Fibroblast of villous mesenchyme (primary cell): Measurements from ENCODE around the gene GNB1. TPM values are rescaled to one million over a fixed set of nuclear protein-coding genes. Genes with fewer than 3 reads are reported as not detected.
A peak's percentile ranks its signal among the peaks of the same experiment; 100 is the strongest.

Experiments
- DNase-seq: peaks from one replicate; pipeline ENCODE4 v3.0.0-alpha.2; 2010; ENCODE audit warnings: low read depth
- H3K4me3 ChIP-seq: 2 replicates; pipeline ENCODE4 v1.5.1; 2011; ENCODE audit warnings: low read depth, mild to moderate bottlenecking, low read length
- total RNA-seq: library from RNA; depleted of rRNA; stranded (reverse); fragments of >200 nt; gene quantifications from 2 replicates; pipeline ENCODE4 v1.2.3, GENCODE V29; 2012
- TF ChIP-seq, protein P1 (sequence below): IDR thresholded peaks from 2 replicates; pipeline ENCODE4 v1.5.1; 2012; ENCODE audit warnings: low read depth, mild to moderate bottlenecking, low read length; ENCODE audit not compliant: insufficient read depth

Gene GNB1
- total RNA-seq, 1 donor = 124 TPM

DNA sequence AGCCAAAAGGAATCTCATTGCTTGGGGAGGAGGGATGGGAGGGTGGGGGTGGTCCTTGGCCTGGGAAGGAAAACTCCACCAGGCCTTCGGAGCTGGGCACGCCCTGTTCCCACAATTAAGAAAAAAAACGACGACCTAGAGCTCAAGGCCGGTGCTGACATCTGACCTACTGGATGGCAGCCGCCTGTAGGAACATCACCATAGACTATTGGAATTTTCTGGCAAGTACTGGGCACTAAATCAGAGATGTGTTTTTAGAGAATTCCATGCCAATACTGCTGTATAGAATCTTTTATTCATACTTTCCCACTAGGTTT lies 113.3 kb downstream of the GNB1 start:
- DNase-seq = peak; percentile 73
- TF ChIP-seq, protein P1, sequence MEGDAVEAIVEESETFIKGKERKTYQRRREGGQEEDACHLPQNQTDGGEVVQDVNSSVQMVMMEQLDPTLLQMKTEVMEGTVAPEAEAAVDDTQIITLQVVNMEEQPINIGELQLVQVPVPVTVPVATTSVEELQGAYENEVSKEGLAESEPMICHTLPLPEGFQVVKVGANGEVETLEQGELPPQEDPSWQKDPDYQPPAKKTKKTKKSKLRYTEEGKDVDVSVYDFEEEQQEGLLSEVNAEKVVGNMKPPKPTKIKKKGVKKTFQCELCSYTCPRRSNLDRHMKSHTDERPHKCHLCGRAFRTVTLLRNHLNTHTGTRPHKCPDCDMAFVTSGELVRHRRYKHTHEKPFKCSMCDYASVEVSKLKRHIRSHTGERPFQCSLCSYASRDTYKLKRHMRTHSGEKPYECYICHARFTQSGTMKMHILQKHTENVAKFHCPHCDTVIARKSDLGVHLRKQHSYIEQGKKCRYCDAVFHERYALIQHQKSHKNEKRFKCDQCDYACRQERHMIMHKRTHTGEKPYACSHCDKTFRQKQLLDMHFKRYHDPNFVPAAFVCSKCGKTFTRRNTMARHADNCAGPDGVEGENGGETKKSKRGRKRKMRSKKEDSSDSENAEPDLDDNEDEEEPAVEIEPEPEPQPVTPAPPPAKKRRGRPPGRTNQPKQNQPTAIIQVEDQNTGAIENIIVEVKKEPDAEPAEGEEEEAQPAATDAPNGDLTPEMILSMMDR = no peak

GRCh38 chr1:1776672-1777582 lies 114.0 kb downstream of the GNB1 start:
- DNase-seq = no peak
- H3K4me3 ChIP-seq = peak overlapping the region; percentile 80
- TF ChIP-seq, protein P1 = no peak

More for the DNA sequence above, 113.3 kb downstream of the GNB1 start:
- peak overlapping the region; percentile 80 for H3K4me3 ChIP-seq

DNA sequence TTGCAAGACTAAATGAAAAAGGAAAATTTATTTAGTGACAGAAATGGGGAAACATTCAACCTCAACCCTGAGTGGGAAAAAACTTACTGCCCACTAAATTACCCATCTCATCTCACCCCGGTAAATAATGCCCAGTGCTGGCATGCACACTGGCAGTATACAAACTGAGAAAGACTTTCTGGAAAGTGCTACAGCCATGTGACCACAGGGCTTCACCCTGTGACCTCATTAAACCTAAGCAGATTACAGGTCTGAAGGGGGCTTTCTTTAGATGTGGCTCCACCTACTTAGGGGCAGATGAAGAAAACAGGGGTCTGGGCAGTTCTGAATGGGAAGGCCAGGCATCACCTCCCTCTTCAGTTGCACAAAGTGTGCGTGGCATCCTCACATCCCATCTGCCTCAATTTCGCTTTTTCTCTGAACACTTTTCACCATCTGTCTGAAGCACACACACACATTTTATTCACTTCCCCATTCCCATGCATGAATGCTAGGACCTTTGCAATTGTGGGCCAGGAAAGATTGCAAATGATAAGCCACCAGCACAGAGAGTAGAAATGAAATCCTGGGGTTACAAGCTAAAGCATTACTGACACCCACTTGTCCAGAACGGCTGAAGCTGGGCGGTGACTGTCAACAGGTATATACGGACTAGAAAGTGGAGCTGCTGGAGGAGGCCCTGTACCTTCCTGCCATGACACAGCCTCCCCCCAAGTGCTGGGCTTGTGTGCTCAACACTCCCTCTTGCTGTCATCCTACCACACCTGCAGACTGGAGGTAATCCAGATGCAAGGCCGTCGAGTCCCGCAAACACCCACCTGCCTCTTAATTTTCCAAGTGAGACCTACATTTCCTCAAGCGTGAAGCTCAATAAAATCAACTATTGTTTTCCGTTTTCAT lies 115.3 kb downstream of the GNB1 start:
- TF ChIP-seq, protein P1 = no peak
- no peak for DNase-seq
- H3K4me3 ChIP-seq = no peak overlapping the region

- TF ChIP-seq, protein P1 = no peak
- no peak for DNase-seq
- no peak overlapping the region for H3K4me3 ChIP-seq
These were observed 117.0 kb downstream of the GNB1 start for GRCh38 chr1:1773874-1774273.

- no peak for DNase-seq
- TF ChIP-seq, protein P1 = no peak
These were observed 119.8 kb downstream of the GNB1 start for GRCh38 chr1:1771096-1771495.

DNA sequence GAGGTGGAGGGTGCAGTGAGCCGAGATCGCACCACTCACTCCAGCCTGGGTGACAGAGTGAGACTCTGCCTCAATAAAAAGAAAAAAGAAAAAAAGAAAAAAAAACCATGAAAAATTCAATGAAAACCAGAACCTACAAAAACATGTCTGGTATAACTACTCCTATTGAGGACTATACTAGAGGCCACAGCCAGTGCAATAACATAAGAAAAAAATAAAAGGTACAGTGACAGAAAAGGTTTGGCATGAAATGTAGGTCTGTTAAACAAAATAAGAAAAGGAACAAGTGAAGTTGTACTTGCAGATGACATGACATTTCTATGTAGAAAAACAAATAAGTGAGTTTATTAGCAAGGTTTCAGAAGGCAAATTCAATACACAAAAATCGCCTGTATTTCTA lies 120.8 kb downstream of the GNB1 start:
- DNase-seq = no peak
- H3K4me3 ChIP-seq = no peak overlapping the region
- TF ChIP-seq, protein P1 = no peak

More at GRCh38 chr1:1771096-1771495, 119.8 kb downstream of the GNB1 start:
- no peak overlapping the region for H3K4me3 ChIP-seq
